Kidney capillary endothelial cell (primary cell): ENCODE results near the gene EXOC7.
"Not testable (repeated sequence)": the region's sequence is repeated elsewhere in the genome, so short reads cannot be mapped to it uniquely, and the experiment has no call there.

Experiments
- DNase-seq: peaks from one replicate; pipeline ENCODE4 v3.0.0-alpha.2; 2018; ENCODE audit warnings: low spot score

EXOC7 gene

DNA sequence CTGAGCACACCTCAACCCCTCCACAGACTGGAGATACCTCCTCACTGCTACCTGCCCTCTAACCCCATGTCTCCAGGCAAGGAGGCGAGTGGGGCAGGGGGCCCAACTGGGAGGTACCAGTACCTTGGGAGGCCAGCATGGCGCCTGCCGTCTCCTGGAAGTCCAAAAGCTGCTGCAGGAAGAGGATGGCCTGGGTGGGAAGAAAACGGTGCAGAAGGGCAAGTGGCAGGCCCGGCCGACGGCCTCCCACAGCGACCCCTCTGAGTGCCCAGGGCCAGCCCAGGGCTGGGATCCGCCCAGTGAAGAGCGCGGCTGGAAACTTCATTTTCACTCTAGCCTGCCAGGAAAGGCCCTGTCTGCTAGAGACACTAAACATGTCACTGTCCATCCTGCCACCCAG, 16.1 kb downstream of the EXOC7 start:
- DNase-seq, result no peak

GRCh38 chr17:76086384-76086783, 17.2 kb downstream of the EXOC7 start:
- no peak for DNase-seq

GRCh38 chr17:76085731-76086366, 17.7 kb downstream of the EXOC7 start:
- no peak for DNase-seq

GRCh38 chr17:76085066-76085730, 18.4 kb downstream of the EXOC7 start:
- no peak for DNase-seq

DNA sequence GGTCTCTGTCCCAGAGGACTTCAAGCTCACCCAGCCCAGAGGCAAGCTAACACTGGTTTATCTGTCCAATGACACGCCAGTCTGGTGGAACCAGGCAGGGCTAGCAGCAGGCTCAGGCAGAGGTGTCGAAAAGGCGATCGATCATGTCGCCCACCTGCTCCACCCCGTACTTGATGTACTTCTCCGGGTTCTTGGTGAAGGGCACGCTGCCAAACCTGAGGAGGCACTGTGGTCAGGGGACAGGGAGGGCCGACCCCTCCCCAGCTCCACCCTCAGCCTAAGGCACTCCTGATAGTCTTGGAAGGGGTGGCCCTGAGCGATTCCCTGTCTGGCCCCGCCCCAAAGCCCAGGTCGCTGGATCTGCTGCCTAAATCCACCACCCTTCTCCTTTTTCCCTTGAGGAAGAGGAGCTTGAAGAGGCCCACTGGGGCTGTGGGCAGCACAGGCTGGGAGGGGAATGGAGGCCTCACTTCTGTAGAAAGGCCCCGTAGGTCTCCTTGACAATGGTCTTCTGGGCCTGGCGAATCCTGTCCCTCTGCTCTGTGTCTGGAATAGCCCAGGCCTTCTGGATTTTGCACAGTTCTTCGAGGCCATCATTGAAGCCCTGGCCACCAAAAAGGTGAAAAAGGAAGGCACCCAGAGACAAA, 19.9 kb downstream of the EXOC7 start:
- no peak for DNase-seq

DNA sequence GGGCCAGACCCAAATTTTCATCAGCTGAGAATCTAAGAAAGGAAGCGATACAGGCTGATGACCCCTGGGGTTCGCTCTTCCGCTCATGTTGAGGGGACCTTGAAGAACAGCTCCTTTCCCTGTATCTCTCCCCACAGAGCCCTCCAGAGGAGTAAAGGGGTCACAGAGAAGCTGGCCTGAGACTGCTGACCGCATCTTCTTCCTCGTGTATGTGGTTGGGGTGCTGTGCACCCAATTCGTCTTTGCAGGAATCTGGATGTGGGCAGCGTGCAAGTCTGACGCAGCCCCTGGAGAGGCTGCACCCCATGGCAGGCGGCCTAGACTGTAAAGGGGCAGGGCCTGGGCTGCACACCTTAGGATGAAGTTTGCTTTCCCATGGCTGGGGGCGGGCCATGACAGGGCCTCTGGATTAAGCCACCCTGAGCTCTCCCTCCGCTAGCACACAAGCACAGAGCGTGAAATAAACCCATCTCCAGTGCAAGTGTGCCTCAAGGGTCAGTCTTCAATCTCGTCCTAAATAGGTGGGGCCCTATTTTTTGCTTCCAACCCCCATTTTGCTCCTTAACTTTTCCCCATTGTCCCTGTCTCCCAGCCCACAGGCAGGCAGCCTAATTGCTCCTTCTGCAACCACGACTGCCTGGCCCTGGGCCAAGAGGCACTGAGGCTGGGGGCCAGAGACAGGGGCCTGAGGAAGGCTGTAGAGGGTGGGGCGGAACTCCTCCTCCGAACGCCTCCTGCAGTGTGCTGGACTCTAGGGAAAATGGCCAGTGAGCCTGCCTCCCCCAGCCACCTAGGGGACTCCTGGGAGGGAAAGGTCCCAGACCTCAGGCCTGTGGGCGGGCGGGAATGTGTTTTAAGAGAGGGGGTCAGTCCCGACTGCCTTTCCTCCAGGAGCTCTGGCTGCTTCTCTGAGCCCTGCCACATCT, 21.0 kb downstream of the EXOC7 start:
- DNase-seq, result no peak

DNA sequence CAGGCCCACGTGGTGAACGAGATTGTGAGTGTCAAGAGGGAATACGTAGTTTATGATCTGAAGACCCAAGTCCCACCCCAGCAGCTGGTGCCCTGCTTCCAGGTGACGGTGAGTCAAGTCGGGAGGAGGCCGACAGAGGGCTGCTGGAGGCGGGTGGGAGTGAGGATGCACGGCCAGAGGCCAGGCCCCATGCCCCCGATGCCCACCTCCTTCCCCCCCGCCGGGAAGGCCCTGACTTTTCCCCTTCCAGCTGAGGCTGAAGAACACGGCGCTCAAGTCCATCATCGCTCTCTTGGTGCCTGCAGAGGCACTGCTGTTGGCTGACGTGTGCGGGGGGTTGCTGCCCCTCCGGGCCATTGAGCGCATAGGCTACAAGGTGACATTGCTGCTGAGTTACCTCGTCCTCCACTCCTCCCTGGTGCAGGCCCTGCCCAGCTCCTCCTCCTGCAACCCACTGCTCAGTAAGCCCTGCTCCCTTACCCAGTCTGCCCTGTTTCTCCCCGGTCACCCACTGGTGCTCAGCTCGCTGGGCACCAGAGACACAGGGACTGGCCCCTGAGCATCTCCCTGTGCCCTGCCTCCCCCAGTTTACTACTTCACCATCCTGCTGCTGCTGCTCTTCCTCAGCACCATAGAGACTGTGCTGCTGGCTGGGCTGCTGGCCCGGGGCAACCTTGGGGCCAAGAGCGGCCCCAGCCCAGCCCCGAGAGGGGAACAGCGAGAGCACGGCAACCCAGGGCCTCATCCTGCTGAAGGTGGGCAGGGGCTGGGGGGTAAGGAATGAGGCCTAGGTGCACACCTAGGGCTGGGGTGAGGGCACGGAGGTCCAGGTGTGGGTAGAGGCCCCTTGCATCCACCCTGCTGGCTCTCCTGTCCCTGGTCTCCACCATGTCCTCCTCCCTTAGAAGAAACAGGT, 22.0 kb downstream of the EXOC7 start:
- no peak for DNase-seq

GRCh38 chr17:76080768-76081287, 22.8 kb downstream of the EXOC7 start:
- DNase-seq, result no peak

DNA sequence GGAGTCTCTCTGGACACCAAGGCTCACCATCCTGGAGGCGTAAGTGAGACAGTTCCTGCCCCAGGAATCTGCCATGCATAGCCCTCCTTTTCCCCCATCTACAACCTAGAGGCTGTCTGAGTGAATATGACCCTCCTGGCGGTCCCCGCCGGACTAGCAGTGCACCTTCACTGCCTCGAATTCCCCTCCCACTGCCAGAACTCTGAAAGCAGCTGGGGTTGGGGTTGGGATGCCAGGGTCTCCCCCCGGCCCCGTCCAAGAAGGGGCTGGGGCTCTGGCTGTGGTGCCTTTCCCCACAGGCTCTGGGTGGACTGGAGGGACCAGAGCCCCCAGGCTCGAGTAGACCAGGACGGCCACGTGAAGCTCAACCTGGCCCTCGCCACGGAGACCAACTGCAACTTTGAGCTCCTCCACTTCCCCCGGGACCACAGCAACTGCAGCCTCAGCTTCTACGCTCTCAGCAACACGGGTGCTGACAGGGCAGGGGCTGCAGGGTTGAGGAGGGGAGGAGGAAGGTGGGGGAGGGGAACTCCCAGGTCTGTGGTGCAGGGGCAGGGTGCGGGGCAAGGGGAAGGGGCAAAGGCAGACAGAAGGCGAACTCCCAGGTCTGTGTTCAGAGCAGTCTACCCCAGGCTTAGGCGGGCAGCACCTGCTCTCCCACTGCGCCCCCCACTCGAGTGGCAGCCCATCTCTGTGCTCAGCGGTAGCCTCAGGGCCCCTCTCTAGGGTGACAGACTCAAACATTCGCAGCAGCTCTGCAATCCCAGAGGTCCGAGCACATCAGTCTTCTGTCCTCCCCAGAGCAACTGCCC, 23.4 kb downstream of the EXOC7 start:
- DNase-seq, result no peak

- no peak for DNase-seq
Measured at GRCh38 chr17:76079535-76079955, 24.0 kb downstream of the EXOC7 start.

GRCh38 chr17:76078860-76079534, 24.6 kb downstream of the EXOC7 start, which contains the start of gene ZACN:
Gene ZACN, plus strand, starts transcription at chr17:76079182. Its CDS starts 83 bp downstream, at chr17:76079265.
- DNase-seq, result no peak

GRCh38 chr17:76078370-76078769, 25.2 kb downstream of the EXOC7 start:
- DNase-seq, result not testable (repeated sequence)

DNA sequence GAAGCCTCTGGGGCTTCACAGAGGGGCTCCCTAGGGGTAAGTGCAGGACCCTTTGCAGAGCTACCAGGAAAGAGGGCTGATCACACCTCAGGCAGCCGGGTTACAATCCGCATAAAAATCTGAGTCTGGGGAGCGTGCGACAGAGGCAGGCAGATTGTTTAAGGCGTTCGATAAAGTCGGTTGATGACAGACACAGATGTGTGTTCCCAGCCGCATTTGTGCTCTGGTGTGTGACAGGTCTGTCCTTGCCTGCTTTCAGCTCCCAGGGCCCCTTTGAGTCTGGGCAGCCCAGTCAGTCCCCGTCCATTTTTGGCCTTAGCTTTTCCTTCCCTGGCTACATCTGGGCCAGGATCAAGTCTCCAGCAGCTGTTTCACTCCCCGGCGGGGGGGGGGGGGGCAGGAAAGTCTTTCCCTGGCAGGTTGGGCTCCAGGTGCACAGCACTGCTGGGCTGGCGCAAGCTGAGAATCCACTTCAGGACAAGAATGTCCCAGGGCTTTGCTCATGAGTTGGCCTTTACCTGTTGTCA, 25.9 kb downstream of the EXOC7 start:
- DNase-seq, result no peak

DNA sequence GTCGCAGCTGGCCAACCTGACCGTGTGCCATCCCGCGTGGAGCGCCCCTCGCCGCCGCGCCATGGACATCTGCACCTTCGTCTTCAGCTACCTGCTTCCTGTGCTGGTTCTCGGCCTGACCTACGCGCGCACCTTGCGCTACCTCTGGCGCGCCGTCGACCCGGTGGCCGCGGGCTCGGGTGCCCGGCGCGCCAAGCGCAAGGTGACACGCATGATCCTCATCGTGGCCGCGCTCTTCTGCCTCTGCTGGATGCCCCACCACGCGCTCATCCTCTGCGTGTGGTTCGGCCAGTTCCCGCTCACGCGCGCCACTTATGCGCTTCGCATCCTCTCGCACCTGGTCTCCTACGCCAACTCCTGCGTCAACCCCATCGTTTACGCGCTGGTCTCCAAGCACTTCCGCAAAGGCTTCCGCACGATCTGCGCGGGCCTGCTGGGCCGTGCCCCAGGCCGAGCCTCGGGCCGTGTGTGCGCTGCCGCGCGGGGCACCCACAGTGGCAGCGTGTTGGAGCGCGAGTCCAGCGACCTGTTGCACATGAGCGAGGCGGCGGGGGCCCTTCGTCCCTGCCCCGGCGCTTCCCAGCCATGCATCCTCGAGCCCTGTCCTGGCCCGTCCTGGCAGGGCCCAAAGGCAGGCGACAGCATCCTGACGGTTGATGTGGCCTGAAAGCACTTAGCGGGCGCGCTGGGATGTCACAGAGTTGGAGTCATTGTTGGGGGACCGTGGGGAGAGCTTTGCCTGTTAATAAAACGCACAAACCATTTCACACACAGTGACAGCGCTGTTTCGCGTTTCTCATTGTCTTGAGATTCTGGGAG, 26.6 kb downstream of the EXOC7 start:
- DNase-seq, result no peak

DNA sequence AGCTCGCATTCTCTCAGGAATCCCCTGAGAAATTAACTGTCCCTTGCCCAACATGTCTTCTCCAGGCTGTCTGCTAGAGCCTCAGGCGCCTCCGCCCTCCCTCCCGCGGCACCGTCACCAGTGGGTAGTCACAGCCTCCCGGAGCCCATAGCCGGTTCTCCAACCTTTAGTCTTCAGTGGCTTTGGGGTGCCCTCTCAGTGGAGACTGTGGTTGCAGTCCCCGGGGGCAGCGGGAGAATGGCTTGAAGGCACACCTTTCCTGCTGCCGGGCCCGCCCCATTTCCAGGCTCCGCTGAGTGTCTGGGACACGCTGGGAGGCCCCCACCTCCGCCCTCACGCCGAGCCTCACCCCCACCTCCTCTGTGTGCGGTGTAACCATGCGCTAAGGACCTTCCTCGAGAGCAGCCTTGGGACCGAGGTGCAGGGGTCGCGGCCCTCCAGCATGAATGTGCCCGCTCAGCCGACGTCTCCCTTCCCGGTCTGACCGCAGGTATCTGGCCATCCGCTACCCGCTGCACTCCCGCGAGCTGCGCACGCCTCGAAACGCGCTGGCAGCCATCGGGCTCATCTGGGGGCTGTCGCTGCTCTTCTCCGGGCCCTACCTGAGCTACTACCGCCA, 27.3 kb downstream of the EXOC7 start:
- DNase-seq, result no peak

DNA sequence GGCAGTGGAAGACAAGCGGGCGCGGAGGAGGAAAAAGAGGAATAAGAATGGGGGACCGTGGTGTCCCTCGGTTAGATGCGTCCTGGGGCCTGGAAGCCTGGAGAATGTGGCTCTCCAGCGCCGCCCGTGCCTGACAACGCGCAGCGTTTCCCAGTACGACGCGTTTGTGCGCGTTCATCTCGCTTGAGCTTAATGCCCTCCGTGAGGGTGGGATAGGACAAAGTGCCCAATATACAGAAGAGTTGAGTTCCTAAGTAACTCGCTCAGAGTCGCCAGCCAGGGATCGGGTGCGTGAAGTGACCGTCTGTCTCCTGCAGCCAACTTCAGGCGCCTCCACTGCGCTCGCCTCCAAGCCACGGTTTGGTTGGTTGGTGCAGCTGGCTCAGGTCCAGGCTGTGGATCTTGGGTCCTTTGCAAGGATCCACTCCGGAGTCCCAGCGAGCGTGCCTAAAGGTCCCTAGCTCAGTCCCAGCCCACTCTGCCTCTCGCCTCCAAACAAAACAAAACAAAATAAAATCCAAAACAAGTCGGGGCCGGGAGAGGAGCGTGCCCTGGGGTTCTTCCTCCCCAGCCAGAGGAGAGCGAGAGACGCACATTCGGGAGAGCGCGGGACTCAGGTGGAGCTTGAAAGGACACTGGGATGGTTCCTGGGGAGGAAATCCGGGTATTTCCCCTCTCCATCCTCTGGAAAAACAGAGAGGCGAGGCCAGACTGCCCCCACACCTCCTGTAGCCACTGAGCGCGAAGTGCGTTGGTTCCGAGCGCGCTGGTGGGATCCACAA, 28.0 kb downstream of the EXOC7 start:
- no peak for DNase-seq
